Measurements from ENCODE around the gene GABRD.
A peak's percentile ranks its signal among the peaks of the same experiment; 100 is the strongest.

The GABRD gene

GRCh38 chr1:1985375-1986050, 33.6 kb upstream of the GABRD start:
- no peak for DNase-seq

- DNase-seq, result no peak
Observed at GRCh38 chr1:1986451-1987141, 32.5 kb upstream of the GABRD start.

- DNase-seq, result no peak
Observed at GRCh38 chr1:1987142-1987510, 32.0 kb upstream of the GABRD start.

GRCh38 chr1:1988061-1988945, 30.8 kb upstream of the GABRD start:
- no peak for DNase-seq

- no peak for DNase-seq
Observed at GRCh38 chr1:1989102-1989542, 30.0 kb upstream of the GABRD start.

- no peak for DNase-seq
Observed at GRCh38 chr1:1989789-1990188, 29.4 kb upstream of the GABRD start.

GRCh38 chr1:1990222-1990621, 28.9 kb upstream of the GABRD start:
- DNase-seq, result no peak

GRCh38 chr1:1994536-1994935, 24.6 kb upstream of the GABRD start:
- DNase-seq, result no peak

GRCh38 chr1:1996207-1996651, 22.9 kb upstream of the GABRD start:
- DNase-seq, result no peak

- DNase-seq, result no peak
Observed at GRCh38 chr1:1997576-1997975, 21.6 kb upstream of the GABRD start.

GRCh38 chr1:2000432-2000831, 18.7 kb upstream of the GABRD start:
- DNase-seq, result no peak

- DNase-seq, result no peak
Observed at GRCh38 chr1:2000850-2001249, 18.3 kb upstream of the GABRD start.

- DNase-seq, result no peak
Observed at GRCh38 chr1:2001773-2002411, 17.3 kb upstream of the GABRD start.

GRCh38 chr1:2003541-2004131, 15.5 kb upstream of the GABRD start, which contains the start of gene CFAP74:
TSS of gene CFAP74 (minus strand) at chr1:2003786. CDS start at chr1:1990956, 12,830 bp downstream.
- DNase-seq, result peak in 1 of 2 experiments; percentile 51

GRCh38 chr1:2004856-2005255, 14.3 kb upstream of the GABRD start:
- no peak for DNase-seq

- DNase-seq, result no peak
Observed at GRCh38 chr1:2009101-2010053, 9.8 kb upstream of the GABRD start.

GRCh38 chr1:2014181-2014580, 5.0 kb upstream of the GABRD start:
- no peak for DNase-seq

GRCh38 chr1:2014741-2015735, 4.1 kb upstream of the GABRD start:
- DNase-seq, result no peak

GRCh38 chr1:2016123-2016522, 3.0 kb upstream of the GABRD start:
- DNase-seq, result no peak

All from NCI-H1930 (cell line).